ENCODE measurements around the gene LRRC18.

GRCh38 chr10:48940958-48941357 is 1.3 kb upstream of the LRRC18 start:
- TF ChIP-seq CTCF (IDR thresholded peaks at IDR 0.05) = no peak
- TF ChIP-seq POLR2AphosphoS5 (IDR thresholded peaks at IDR 0.05) = no peak

Measured in gastroesophageal sphincter (tissue), 3 donors.